Measurements from ENCODE around the gene CRIP1.
A peak's percentile ranks its signal among the peaks of the same experiment; 100 is the strongest.

GRCh38 chr14:105489542-105490266 lies 3.0 kb downstream of the CRIP1 start:
- TF ChIP-seq, protein P1, sequence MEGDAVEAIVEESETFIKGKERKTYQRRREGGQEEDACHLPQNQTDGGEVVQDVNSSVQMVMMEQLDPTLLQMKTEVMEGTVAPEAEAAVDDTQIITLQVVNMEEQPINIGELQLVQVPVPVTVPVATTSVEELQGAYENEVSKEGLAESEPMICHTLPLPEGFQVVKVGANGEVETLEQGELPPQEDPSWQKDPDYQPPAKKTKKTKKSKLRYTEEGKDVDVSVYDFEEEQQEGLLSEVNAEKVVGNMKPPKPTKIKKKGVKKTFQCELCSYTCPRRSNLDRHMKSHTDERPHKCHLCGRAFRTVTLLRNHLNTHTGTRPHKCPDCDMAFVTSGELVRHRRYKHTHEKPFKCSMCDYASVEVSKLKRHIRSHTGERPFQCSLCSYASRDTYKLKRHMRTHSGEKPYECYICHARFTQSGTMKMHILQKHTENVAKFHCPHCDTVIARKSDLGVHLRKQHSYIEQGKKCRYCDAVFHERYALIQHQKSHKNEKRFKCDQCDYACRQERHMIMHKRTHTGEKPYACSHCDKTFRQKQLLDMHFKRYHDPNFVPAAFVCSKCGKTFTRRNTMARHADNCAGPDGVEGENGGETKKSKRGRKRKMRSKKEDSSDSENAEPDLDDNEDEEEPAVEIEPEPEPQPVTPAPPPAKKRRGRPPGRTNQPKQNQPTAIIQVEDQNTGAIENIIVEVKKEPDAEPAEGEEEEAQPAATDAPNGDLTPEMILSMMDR (IDR thresholded peaks at IDR 0.05; ENCODE audit: low read length) = peak; percentile 62
- TF ChIP-seq EZH2 (optimal IDR thresholded peaks at IDR 0.05; ENCODE audit: low read depth, low read length) = no peak

Data from MM.1S (cell line).